ENCODE results near the gene GRHPR.

Gene GRHPR

DNA sequence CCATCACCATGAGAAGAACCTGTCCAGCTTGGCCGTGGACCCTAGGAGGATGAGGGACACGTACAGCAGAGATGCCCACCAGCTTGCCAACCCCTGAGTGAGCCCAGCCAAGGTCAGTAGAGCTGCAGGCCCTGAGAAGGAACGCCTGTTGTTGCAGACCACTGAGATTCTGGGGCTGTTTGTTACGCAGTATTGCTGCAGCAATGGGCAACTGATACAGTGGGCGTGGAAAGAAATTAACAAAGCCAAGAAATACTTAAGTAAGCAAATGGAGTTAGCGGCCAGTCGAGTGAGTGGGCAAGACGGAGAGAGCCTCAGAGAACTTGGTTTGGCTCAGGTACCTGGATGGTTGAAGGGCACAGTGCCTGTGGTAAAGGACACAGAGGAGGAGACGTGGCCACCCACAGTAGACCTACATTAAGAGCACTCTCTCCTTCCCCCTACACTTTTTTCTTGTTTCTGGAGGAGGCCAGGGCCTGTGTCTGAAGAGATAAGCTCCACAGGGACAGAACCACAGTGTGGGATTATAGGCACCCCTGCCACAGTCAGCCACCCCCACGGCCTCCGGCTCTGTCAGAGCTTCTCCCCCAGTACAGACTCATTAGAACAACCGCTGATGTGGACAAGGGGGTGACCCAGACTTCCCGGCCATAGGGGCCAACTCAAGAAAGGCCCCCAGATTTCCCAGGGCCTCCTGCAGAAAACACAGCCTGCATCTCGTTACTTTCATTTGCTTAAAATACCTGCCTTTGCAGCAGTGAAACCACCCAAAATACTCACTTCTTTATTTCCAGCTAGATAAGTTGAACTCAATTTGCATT is 40.1 kb upstream of the GRHPR start:
- Histone ChIP-seq H3K9ac (ENCODE audit: low read depth in 1 of 2, low read length in 2 of 2) (no peak overlapping the region), H3K9me3 (ENCODE audit: control insufficient read depth in 2 of 2, low read length in 2 of 2) (no peaks in the 10 kb centered on the region), H3K27ac (ENCODE audit: low read depth in 2 of 2, low read length in 2 of 2) (no peak overlapping the region), H3K27me3 (ENCODE audit: control insufficient read depth in 2 of 2, insufficient read depth in 2 of 2, low read length in 2 of 2) (no peaks in the 10 kb centered on the region), H3K4me3 (ENCODE audit: low read length in 2 of 2) (no peak overlapping the region), H3K4me1 (ENCODE audit: control insufficient read depth in 2 of 2, insufficient read depth in 2 of 2, low read length in 2 of 2) (no peaks in the 10 kb centered on the region), H3K36me3 (ENCODE audit: control insufficient read depth in 2 of 2, insufficient read depth in 2 of 2, low read length in 2 of 2) (no peaks in the 10 kb centered on the region)

- Histone ChIP-seq H3K9ac (ENCODE audit: low read depth in 1 of 2, low read length in 2 of 2) (no peak overlapping the region), H3K9me3 (ENCODE audit: control insufficient read depth in 2 of 2, low read length in 2 of 2) (no peaks in the 10 kb centered on the region), H3K4me3 (ENCODE audit: low read length in 2 of 2) (no peak overlapping the region), H3K27me3 (ENCODE audit: control insufficient read depth in 2 of 2, insufficient read depth in 2 of 2, low read length in 2 of 2) (no peaks in the 10 kb centered on the region), H3K27ac (ENCODE audit: low read depth in 2 of 2, low read length in 2 of 2) (no peak overlapping the region), H3K36me3 (ENCODE audit: control insufficient read depth in 2 of 2, insufficient read depth in 2 of 2, low read length in 2 of 2) (no peaks in the 10 kb centered on the region), H3K4me1 (ENCODE audit: control insufficient read depth in 2 of 2, insufficient read depth in 2 of 2, low read length in 2 of 2) (no peaks in the 10 kb centered on the region)
These were observed 39.5 kb upstream of the GRHPR start for GRCh38 chr9:37382982-37383357.

- Histone ChIP-seq H3K4me1 (ENCODE audit: control insufficient read depth in 2 of 2, insufficient read depth in 2 of 2, low read length in 2 of 2) (no peaks in the 10 kb centered on the region), H3K9ac (ENCODE audit: low read depth in 1 of 2, low read length in 2 of 2) (no peak overlapping the region), H3K9me3 (ENCODE audit: control insufficient read depth in 2 of 2, low read length in 2 of 2) (no peaks in the 10 kb centered on the region), H3K27ac (ENCODE audit: low read depth in 2 of 2, low read length in 2 of 2) (no peak overlapping the region), H3K27me3 (ENCODE audit: control insufficient read depth in 2 of 2, insufficient read depth in 2 of 2, low read length in 2 of 2) (no peaks in the 10 kb centered on the region), H3K36me3 (ENCODE audit: control insufficient read depth in 2 of 2, insufficient read depth in 2 of 2, low read length in 2 of 2) (no peaks in the 10 kb centered on the region), H3K4me3 (ENCODE audit: low read length in 2 of 2) (no peak overlapping the region)
These were observed 39.1 kb upstream of the GRHPR start for GRCh38 chr9:37383393-37383792.

DNA sequence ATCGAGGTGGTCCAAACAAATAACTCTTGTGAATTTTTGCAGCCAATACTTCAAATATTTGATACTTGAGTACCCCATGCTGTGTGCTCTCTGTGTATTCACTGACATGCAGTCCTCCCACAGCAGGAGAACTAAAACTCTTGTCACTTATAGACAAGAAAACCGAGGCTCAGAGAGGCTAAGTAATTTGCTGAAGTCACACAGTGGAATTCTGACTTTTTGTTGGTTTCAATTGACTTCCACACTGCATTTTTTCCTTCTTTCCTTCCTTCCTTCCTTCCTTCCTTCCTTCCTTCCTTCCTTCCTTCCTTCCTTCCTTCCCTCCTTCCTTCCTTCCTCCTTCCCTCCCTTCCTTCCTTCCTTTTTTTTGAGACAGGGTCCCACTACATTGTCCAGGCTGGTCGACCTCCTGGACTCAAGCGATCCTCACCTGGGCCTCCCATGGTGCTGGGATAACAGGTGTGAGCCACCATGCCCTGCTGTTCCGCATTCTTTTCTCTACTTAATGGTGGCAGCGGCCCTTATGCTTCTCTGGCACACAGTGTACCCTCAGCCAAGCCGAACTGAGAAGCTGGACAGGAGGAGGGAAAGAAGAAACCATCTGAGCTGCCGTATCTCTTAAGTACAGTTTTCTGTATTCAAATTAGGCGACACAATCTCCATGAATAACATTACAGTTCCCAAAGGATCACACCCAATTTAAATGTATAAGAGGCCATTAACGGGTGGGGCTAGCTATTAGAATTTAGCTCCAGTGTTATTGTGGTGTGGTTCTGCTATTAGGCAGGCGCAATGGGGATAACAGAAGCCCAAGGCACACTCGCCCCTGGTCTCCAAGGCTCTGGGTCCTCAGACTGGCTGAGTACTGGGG is 38.4 kb upstream of the GRHPR start:
- Histone ChIP-seq H3K9me3 (ENCODE audit: control insufficient read depth in 2 of 2, low read length in 2 of 2) (no peaks in the 10 kb centered on the region), H3K36me3 (ENCODE audit: control insufficient read depth in 2 of 2, insufficient read depth in 2 of 2, low read length in 2 of 2) (no peaks in the 10 kb centered on the region), H3K4me3 (ENCODE audit: low read length in 2 of 2) (no peak overlapping the region), H3K27ac (ENCODE audit: low read depth in 2 of 2, low read length in 2 of 2) (no peak overlapping the region), H3K9ac (ENCODE audit: low read depth in 1 of 2, low read length in 2 of 2) (no peak overlapping the region), H3K27me3 (ENCODE audit: control insufficient read depth in 2 of 2, insufficient read depth in 2 of 2, low read length in 2 of 2) (no peaks in the 10 kb centered on the region), H3K4me1 (ENCODE audit: control insufficient read depth in 2 of 2, insufficient read depth in 2 of 2, low read length in 2 of 2) (no peaks in the 10 kb centered on the region)

- Histone ChIP-seq H3K9me3 (ENCODE audit: control insufficient read depth in 2 of 2, low read length in 2 of 2) (no peaks in the 10 kb centered on the region), H3K27me3 (ENCODE audit: control insufficient read depth in 2 of 2, insufficient read depth in 2 of 2, low read length in 2 of 2) (no peaks in the 10 kb centered on the region), H3K4me3 (ENCODE audit: low read length in 2 of 2) (no peak overlapping the region), H3K27ac (ENCODE audit: low read depth in 2 of 2, low read length in 2 of 2) (no peak overlapping the region), H3K4me1 (ENCODE audit: control insufficient read depth in 2 of 2, insufficient read depth in 2 of 2, low read length in 2 of 2) (no peaks in the 10 kb centered on the region), H3K36me3 (ENCODE audit: control insufficient read depth in 2 of 2, insufficient read depth in 2 of 2, low read length in 2 of 2) (no peaks in the 10 kb centered on the region), H3K9ac (ENCODE audit: low read depth in 1 of 2, low read length in 2 of 2) (no peak overlapping the region)
These were observed 37.2 kb upstream of the GRHPR start for GRCh38 chr9:37385286-37385685.

DNA sequence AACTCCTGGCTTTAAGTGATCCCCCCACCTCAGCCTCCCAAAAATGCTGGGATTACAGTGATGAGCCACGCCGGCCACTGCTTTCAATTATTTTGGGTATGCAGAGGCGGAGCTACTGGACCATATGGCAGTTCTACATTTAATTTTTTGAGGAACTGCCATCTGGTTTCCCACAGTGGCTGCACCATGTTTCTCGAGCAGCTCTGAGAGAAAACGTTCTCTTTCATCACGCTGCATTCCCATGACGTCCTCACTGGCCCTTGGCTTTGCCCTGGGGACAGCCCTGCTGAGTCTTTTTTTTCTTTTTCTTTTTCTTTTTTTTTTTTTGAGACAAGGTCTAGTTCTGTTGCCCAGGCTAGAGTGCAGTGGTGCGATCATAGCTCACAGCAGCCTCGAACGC is 35.5 kb upstream of the GRHPR start:
- H3K9me3 ChIP-seq (ENCODE audit: control insufficient read depth in 2 of 2, low read length in 2 of 2), result no peaks in the 10 kb centered on the region

DNA sequence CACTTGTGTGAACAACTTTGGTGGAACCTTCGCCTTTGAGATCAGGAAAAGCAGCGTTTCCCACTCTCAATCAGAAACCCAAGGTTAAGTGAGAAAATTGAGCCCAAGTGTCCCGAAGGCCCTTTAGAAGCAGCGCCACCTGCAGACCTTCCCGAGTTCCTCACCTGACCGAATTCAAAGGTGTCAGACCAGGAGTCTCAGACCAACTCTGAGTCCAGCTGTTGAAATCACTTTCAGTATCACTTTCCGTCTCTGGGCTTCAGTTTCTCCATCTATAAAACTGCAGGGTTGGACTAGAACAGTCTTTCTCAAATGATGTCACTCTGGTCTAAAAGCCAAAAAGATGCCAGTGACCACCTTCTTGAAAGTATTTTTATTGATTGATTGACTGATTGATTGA is 31.7 kb upstream of the GRHPR start:
- no peaks in the 10 kb centered on the region for H3K4me1 ChIP-seq (ENCODE audit: control insufficient read depth in 2 of 2, insufficient read depth in 2 of 2, low read length in 2 of 2)
- no peak overlapping the region for H3K27ac ChIP-seq (ENCODE audit: low read depth in 2 of 2, low read length in 2 of 2)
- no peaks in the 10 kb centered on the region for H3K36me3 ChIP-seq (ENCODE audit: control insufficient read depth in 2 of 2, insufficient read depth in 2 of 2, low read length in 2 of 2)
- H3K9ac ChIP-seq (ENCODE audit: low read depth in 1 of 2, low read length in 2 of 2), result no peak overlapping the region
- H3K9me3 ChIP-seq (ENCODE audit: control insufficient read depth in 2 of 2, low read length in 2 of 2), result no peaks in the 10 kb centered on the region
- H3K27me3 ChIP-seq (ENCODE audit: control insufficient read depth in 2 of 2, insufficient read depth in 2 of 2, low read length in 2 of 2), result no peaks in the 10 kb centered on the region
- no peak overlapping the region for H3K4me3 ChIP-seq (ENCODE audit: low read length in 2 of 2)

More for the DNA sequence above, 35.5 kb upstream of the GRHPR start:
- H3K4me1 ChIP-seq (ENCODE audit: control insufficient read depth in 2 of 2, insufficient read depth in 2 of 2, low read length in 2 of 2), result no peaks in the 10 kb centered on the region
- H3K27me3 ChIP-seq (ENCODE audit: control insufficient read depth in 2 of 2, insufficient read depth in 2 of 2, low read length in 2 of 2), result no peaks in the 10 kb centered on the region
- no peak overlapping the region for H3K9ac ChIP-seq (ENCODE audit: low read depth in 1 of 2, low read length in 2 of 2)
- no peak overlapping the region for H3K4me3 ChIP-seq (ENCODE audit: low read length in 2 of 2)
- H3K36me3 ChIP-seq (ENCODE audit: control insufficient read depth in 2 of 2, insufficient read depth in 2 of 2, low read length in 2 of 2), result no peaks in the 10 kb centered on the region
- H3K27ac ChIP-seq (ENCODE audit: low read depth in 2 of 2, low read length in 2 of 2), result no peak overlapping the region

GRCh38 chr9:37392272-37392671 is 30.2 kb upstream of the GRHPR start:
- Histone ChIP-seq H3K9ac (ENCODE audit: low read depth in 1 of 2, low read length in 2 of 2) (no peak overlapping the region), H3K27ac (ENCODE audit: low read depth in 2 of 2, low read length in 2 of 2) (no peak overlapping the region)

DNA sequence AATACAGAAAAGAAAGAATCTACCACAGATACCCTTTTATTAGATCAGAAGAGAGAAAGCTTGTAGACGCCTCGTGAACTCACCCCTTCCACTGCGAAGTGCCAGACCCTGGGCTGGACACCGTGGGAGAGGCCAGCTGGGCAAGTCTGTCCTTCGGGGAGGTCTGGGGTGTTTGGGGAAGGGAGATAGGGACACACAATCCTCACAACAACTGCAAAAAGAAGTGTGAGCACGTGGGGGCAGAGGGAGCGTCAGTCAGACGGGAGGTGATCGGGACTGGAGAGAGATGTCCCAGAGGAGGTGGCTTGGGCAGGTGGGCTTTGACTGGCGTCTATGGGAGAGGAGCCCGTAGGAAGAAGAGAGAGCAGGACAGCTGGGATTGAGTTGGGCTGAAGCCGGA is 27.3 kb upstream of the GRHPR start:
- Histone ChIP-seq H3K9me3 (ENCODE audit: control insufficient read depth in 2 of 2, low read length in 2 of 2) (no peaks in the 10 kb centered on the region), H3K4me3 (ENCODE audit: low read length in 2 of 2) (no peak overlapping the region), H3K9ac (ENCODE audit: low read depth in 1 of 2, low read length in 2 of 2) (no peak overlapping the region), H3K27ac (ENCODE audit: low read depth in 2 of 2, low read length in 2 of 2) (no peak overlapping the region), H3K27me3 (ENCODE audit: control insufficient read depth in 2 of 2, insufficient read depth in 2 of 2, low read length in 2 of 2) (no peaks in the 10 kb centered on the region), H3K36me3 (ENCODE audit: control insufficient read depth in 2 of 2, insufficient read depth in 2 of 2, low read length in 2 of 2) (no peaks in the 10 kb centered on the region), H3K4me1 (ENCODE audit: control insufficient read depth in 2 of 2, insufficient read depth in 2 of 2, low read length in 2 of 2) (no peaks in the 10 kb centered on the region)

More at GRCh38 chr9:37392272-37392671, 30.2 kb upstream of the GRHPR start:
- Histone ChIP-seq H3K9me3 (ENCODE audit: control insufficient read depth in 2 of 2, low read length in 2 of 2) (no peaks in the 10 kb centered on the region), H3K4me3 (ENCODE audit: low read length in 2 of 2) (no peak overlapping the region), H3K36me3 (ENCODE audit: control insufficient read depth in 2 of 2, insufficient read depth in 2 of 2, low read length in 2 of 2) (no peaks in the 10 kb centered on the region), H3K27me3 (ENCODE audit: control insufficient read depth in 2 of 2, insufficient read depth in 2 of 2, low read length in 2 of 2) (no peaks in the 10 kb centered on the region), H3K4me1 (ENCODE audit: control insufficient read depth in 2 of 2, insufficient read depth in 2 of 2, low read length in 2 of 2) (no peaks in the 10 kb centered on the region)

GRCh38 chr9:37395663-37396062 is 26.8 kb upstream of the GRHPR start:
- Histone ChIP-seq H3K27ac (ENCODE audit: low read depth in 2 of 2, low read length in 2 of 2) (no peak overlapping the region), H3K27me3 (ENCODE audit: control insufficient read depth in 2 of 2, insufficient read depth in 2 of 2, low read length in 2 of 2) (no peaks in the 10 kb centered on the region), H3K9ac (ENCODE audit: low read depth in 1 of 2, low read length in 2 of 2) (no peak overlapping the region), H3K4me3 (ENCODE audit: low read length in 2 of 2) (no peak overlapping the region), H3K4me1 (ENCODE audit: control insufficient read depth in 2 of 2, insufficient read depth in 2 of 2, low read length in 2 of 2) (no peaks in the 10 kb centered on the region), H3K36me3 (ENCODE audit: control insufficient read depth in 2 of 2, insufficient read depth in 2 of 2, low read length in 2 of 2) (no peaks in the 10 kb centered on the region), H3K9me3 (ENCODE audit: control insufficient read depth in 2 of 2, low read length in 2 of 2) (no peaks in the 10 kb centered on the region)

Data from mucosa of rectum (tissue), 2 donors.